Measurements from ENCODE around the gene GNG3.

DNA sequence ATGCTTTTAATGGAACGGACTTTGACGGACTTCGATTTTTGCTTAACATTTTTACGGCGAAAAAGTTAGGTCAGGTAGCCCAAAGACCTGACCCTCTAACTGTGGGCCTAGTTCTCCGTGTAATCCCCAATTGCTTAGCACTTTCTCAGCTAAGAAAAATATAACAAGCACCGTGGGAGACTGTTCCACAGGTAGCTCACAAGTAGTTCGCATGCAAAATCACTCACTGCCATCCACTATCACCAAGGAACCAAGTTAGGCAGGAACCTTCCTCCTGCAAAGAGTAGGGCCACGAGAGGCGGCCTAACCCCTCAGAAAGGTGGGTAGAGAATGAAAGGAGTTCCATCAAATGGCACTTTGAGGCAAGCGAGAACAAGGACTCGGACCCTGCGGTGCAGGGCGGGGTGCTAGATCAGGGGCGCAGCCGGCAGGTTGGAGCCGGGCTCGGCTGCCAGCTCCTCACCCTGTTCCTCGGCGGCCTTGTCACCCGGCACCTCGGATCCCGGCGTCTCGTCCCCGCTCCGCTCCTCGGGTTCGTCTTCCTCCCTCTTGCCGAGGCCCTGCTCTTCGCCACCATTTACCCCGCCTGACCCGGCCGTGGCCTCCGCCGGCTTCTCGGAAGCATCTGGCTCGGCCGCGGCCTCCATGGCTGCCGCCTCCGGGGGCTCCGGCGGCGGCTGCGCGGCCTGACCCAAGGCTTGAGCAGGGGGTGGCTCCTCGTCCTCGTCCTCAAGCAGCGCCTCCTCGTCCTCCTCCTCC lies 18.9 kb downstream of the GNG3 start:
- TF ChIP-seq, protein P1, sequence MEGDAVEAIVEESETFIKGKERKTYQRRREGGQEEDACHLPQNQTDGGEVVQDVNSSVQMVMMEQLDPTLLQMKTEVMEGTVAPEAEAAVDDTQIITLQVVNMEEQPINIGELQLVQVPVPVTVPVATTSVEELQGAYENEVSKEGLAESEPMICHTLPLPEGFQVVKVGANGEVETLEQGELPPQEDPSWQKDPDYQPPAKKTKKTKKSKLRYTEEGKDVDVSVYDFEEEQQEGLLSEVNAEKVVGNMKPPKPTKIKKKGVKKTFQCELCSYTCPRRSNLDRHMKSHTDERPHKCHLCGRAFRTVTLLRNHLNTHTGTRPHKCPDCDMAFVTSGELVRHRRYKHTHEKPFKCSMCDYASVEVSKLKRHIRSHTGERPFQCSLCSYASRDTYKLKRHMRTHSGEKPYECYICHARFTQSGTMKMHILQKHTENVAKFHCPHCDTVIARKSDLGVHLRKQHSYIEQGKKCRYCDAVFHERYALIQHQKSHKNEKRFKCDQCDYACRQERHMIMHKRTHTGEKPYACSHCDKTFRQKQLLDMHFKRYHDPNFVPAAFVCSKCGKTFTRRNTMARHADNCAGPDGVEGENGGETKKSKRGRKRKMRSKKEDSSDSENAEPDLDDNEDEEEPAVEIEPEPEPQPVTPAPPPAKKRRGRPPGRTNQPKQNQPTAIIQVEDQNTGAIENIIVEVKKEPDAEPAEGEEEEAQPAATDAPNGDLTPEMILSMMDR (IDR thresholded peaks at IDR 0.05) = no peak
- TF ChIP-seq POLR2AphosphoS5 (IDR thresholded peaks at IDR 0.05) = peak in 1 of 3 donors; percentile 25

Data from suprapubic skin (tissue), 3 donors.